GM13977 (cell line): ENCODE data around the gene LMBR1L.

Experiments
- DNase-seq: peaks from one replicate; pipeline ENCODE4 v3.0.0; 2012; ENCODE audit warnings: low spot score
- CTCF ChIP-seq: IDR thresholded peaks from 2 replicates; pipeline ENCODE4 v1.5.1; 2012; ENCODE audit warnings: mild to moderate bottlenecking, control low read depth; ENCODE audit not compliant: insufficient read depth; ENCODE audit errors: extremely low read depth, missing control alignments
- in situ Hi-C: fragments of 300-500 bp; cut with MboI; formaldehyde crosslinking; loops from one replicate; pipeline ENCODE4 v1.12.0; 2022; ENCODE audit warnings: low sequenced_read_pairs, low pct_unique_long_range_greater_than_20kb, mixed read lengths, inconsistent platforms; ENCODE audit not compliant: unreplicated experiment

LMBR1L gene

GRCh38 chr12:49098035-49098451 lies 12.6 kb downstream of the LMBR1L start:
- TF ChIP-seq CTCF = peak; percentile 82
- in situ Hi-C loops = no loop called here
- peak; percentile 76 for DNase-seq

DNA sequence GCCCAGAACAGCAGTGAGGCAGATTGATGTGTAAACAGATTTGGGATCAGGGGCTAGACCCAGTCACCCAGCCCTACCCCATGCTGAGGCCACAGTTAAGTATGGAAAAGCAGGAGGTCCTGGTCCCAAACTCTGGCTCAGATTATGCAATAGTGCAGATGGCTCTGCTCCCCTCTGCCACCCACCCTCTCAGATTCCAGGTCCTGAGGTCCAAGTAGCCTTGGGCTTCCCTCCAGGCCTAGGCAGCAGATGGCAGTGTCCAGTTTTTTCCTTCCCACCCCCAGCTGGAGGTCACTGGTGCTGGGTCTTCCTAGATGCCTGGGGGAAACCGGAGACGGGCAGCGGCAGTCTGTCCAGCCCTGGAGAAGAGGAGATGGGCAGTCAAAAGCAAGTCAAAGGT lies 13.3 kb downstream of the LMBR1L start:
- no peak for DNase-seq
- in situ Hi-C loops = no loop called here
- TF ChIP-seq CTCF = no peak

DNA sequence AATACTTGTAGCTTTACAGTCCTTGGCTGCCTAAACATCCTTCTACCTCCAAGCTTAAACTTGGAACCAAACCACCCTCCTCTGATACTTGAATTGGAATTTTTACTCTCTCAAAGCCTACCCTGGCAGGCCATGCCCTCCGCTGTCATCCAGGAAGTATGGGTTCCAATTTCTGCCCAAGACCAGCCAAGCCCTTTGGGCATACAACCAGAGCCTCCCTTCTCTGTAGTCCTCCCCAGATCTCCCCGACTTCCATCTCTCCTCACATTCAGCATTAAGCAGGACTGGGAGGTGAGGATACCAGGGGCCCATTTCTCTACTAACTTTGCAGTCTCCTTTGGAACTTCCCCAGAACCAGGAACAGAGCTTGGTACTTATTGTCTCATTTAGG lies 15.7 kb downstream of the LMBR1L start:
- in situ Hi-C loops = no loop called here
- DNase-seq = no peak
- TF ChIP-seq CTCF = no peak

GRCh38 chr12:49094160-49094974 lies 16.3 kb downstream of the LMBR1L start, which contains the start of gene DHH:
TSS of gene DHH (minus strand) at chr12:49094801. CDS start at chr12:49094512, 289 bp downstream.
- in situ Hi-C loops = no loop called here
- no peak for DNase-seq
- TF ChIP-seq CTCF = no peak

DNA sequence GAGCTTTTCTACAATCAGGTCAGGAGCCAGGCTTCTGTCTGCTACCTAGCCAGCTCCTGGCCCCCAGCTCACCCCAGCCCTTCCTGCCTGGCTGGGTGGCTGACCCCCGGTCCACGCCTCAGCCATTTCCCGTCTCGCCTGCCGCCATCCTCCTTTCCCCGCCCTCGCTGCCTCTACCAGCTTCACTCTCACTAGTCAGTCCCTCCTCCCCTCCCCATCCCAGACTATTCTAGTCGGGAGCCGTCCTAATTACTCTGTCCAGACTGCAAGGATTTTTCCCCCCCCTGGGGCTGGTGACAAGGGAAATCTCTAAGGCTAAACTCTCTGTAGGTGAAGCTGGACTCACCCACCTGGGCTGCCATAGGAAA lies 16.9 kb downstream of the LMBR1L start:
- TF ChIP-seq CTCF = no peak
- in situ Hi-C loops = no loop called here
- no peak for DNase-seq

DNA sequence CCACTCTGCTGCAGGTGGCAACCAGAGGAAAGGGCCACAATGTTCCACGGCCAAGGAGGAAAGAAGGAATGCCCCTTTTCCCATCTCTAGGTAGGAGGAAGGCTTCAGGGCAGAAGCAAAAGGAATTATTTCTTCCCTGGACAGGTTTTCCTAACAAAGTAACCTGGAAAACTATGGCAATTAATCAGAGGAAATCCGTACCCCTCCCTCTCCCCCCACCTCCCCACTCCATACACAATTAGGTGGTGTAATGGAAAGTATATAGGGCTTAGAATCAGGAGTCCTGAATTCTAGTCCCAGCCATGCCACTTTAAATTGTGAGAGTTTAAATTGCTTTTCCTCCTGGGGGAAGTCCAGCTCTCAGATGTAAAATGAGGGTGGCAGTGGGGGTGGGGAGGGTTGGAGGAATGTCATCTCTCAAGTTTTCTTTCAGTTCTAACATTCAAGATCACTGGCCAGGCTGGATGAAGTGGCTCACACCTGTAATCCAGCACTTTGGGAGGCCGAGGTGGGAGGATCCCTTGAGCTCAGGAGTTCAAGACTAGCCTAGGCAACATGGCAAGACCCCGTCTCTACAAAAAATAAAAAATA lies 17.7 kb downstream of the LMBR1L start:
- DNase-seq = no peak
- in situ Hi-C loops = no loop called here
- no peak for TF ChIP-seq CTCF
